ENCODE data around the gene HECTD4.

Gene HECTD4

GRCh38 chr12:112361271-112361670 is 21.0 kb downstream of the HECTD4 start:
- TF ChIP-seq CTCF (IDR thresholded peaks at IDR 0.05), result no peak
- H3K36me3 Mint-ChIP-seq (ENCODE audit: low read depth), result peaks cover 10% of the 10 kb centered on the region
- H3K4me3 Mint-ChIP-seq, result no peak overlapping the region
- no peaks in the 10 kb centered on the region for H3K27me3 Mint-ChIP-seq (ENCODE audit: low read depth, poor library complexity)
- no peaks in the 10 kb centered on the region for H3K9me3 Mint-ChIP-seq
- no peak overlapping the region for H3K27ac Mint-ChIP-seq
- DNase-seq, result no peak
- H3K4me1 Mint-ChIP-seq, result peaks cover 18% of the 10 kb centered on the region

- peaks cover 12% of the 10 kb centered on the region for H3K4me1 Mint-ChIP-seq
- no peak overlapping the region for H3K27ac Mint-ChIP-seq
- TF ChIP-seq CTCF (IDR thresholded peaks at IDR 0.05), result no peak
- no peaks in the 10 kb centered on the region for H3K9me3 Mint-ChIP-seq
- no peak overlapping the region for H3K4me3 Mint-ChIP-seq
- H3K36me3 Mint-ChIP-seq (ENCODE audit: low read depth), result peaks cover 10% of the 10 kb centered on the region
- H3K27me3 Mint-ChIP-seq (ENCODE audit: low read depth, poor library complexity), result no peaks in the 10 kb centered on the region
- DNase-seq, result no peak
Measured at GRCh38 chr12:112359290-112359689, 22.9 kb downstream of the HECTD4 start.

GRCh38 chr12:112357214-112357613 is 25.0 kb downstream of the HECTD4 start:
- Mint-ChIP-seq H3K4me3 (no peak overlapping the region), H3K36me3 (ENCODE audit: low read depth) (peaks cover 10% of the 10 kb centered on the region), H3K9me3 (no peaks in the 10 kb centered on the region), H3K4me1 (peaks cover 8% of the 10 kb centered on the region), H3K27ac (peak overlapping the region; percentile 2), H3K27me3 (ENCODE audit: low read depth, poor library complexity) (no peaks in the 10 kb centered on the region)
- no peak for TF ChIP-seq CTCF (IDR thresholded peaks at IDR 0.05)
- no peak for DNase-seq

- peaks cover 3% of the 10 kb centered on the region for H3K36me3 Mint-ChIP-seq (ENCODE audit: low read depth)
- H3K9me3 Mint-ChIP-seq, result no peaks in the 10 kb centered on the region
- H3K27ac Mint-ChIP-seq, result no peak overlapping the region
Measured at GRCh38 chr12:112354399-112354798, 27.8 kb downstream of the HECTD4 start.

GRCh38 chr12:112353393-112353792 is 28.8 kb downstream of the HECTD4 start:
- Mint-ChIP-seq H3K27me3 (ENCODE audit: low read depth, poor library complexity) (no peaks in the 10 kb centered on the region), H3K4me1 (peaks cover 13% of the 10 kb centered on the region), H3K4me3 (no peak overlapping the region), H3K9me3 (no peaks in the 10 kb centered on the region), H3K27ac (no peak overlapping the region), H3K36me3 (ENCODE audit: low read depth) (peaks cover 4% of the 10 kb centered on the region)
- DNase-seq, result no peak
- no peak for TF ChIP-seq CTCF (IDR thresholded peaks at IDR 0.05)

More at GRCh38 chr12:112354399-112354798, 27.8 kb downstream of the HECTD4 start:
- Mint-ChIP-seq H3K4me3 (no peak overlapping the region), H3K4me1 (peaks cover 13% of the 10 kb centered on the region), H3K27me3 (ENCODE audit: low read depth, poor library complexity) (no peaks in the 10 kb centered on the region)
- TF ChIP-seq CTCF (IDR thresholded peaks at IDR 0.05), result no peak
- no peak for DNase-seq

GRCh38 chr12:112352921-112353320 is 29.3 kb downstream of the HECTD4 start:
- H3K27me3 Mint-ChIP-seq (ENCODE audit: low read depth, poor library complexity), result no peaks in the 10 kb centered on the region
- H3K4me3 Mint-ChIP-seq, result no peak overlapping the region
- H3K27ac Mint-ChIP-seq, result no peak overlapping the region
- H3K9me3 Mint-ChIP-seq, result no peaks in the 10 kb centered on the region
- TF ChIP-seq CTCF (IDR thresholded peaks at IDR 0.05), result no peak
- H3K4me1 Mint-ChIP-seq, result peaks cover 13% of the 10 kb centered on the region
- peaks cover 4% of the 10 kb centered on the region for H3K36me3 Mint-ChIP-seq (ENCODE audit: low read depth)
- DNase-seq, result no peak
